Vagina (tissue), 2 donors: ENCODE results near the gene CRELD2. TPM values are rescaled to one million over a fixed set of nuclear protein-coding genes. Genes with fewer than 3 reads are reported as not detected.

ENCODE experiments used
- DNase-seq, 2 donors: peaks; one replicate each; pipeline ENCODE4 v3.0.0-alpha.2; 2017; ENCODE audit errors: extremely low spot score in 2 of 2
- H3K27ac ChIP-seq: fragments of 200-600 bp; sonication (generic); one replicate; pipeline ENCODE4 v1.5.1; 2019
- H3K27me3 ChIP-seq: fragments of 200-600 bp; sonication (generic); one replicate; pipeline ENCODE4 v1.5.1; 2019
- H3K36me3 ChIP-seq, 2 donors: fragments of 200-600 bp; sonication (generic); one replicate each; pipeline ENCODE4 v1.5.1; 2017 to 2019
- H3K4me1 ChIP-seq: fragments of 200-600 bp; sonication (generic); one replicate; pipeline ENCODE4 v1.5.1; 2019
- H3K4me3 ChIP-seq, 2 donors: fragments of 200-600 bp; sonication (generic); 1 replicate in 1 of 2; 2 replicates in 1 of 2; pipeline ENCODE4 v1.5.1; 2016 to 2019
- H3K9me3 ChIP-seq: fragments of 200-600 bp; sonication (generic); one replicate; pipeline ENCODE4 v1.5.1; 2019
- POLR2A ChIP-seq, 2 donors: fragments of 450-650 bp; IDR thresholded peaks; one replicate each; pipeline ENCODE4 v1.6.1; 2017; ENCODE audit warnings: antibody characterized with exemption in 2 of 2, mild to moderate bottlenecking in 2 of 2, moderate library complexity in 2 of 2
- POLR2AphosphoS5 ChIP-seq, 2 donors: sonication (generic); formaldehyde crosslinking; IDR thresholded peaks; one replicate each; pipeline ENCODE4 v1.9.0; 2017; ENCODE audit warnings: antibody characterized with exemption in 2 of 2, mild to moderate bottlenecking in 2 of 2, low read depth in 1 of 2; ENCODE audit not compliant: insufficient read depth in 1 of 2
- intact Hi-C: fragments of 100-400 bp; cut with DNase I; formaldehyde crosslinking; loops from one replicate; pipeline ENCODE4 v1.15.1; 2023
- total RNA-seq: library from RNA; depleted of rRNA; stranded (reverse); fragments of >200 nt; gene quantifications from one replicate; pipeline ENCODE4 v1.2.3, GENCODE V29; 2016
- TF ChIP-seq, protein P1 (sequence below), 3 experiments: fragments of 450-650 bp in 2 of 3; fragments of 200-600 bp in 1 of 3; sonication (generic) in 1 of 3; IDR thresholded peaks; one replicate each; pipeline ENCODE4 v1.5.1; 2017 to 2019; ENCODE audit warnings: antibody characterized with exemption in 3 of 3, mild to moderate bottlenecking in 2 of 3, moderate library complexity in 2 of 3

Gene CRELD2
- total RNA-seq, 1 donor from 2014 or later: 34.4 TPM

DNA sequence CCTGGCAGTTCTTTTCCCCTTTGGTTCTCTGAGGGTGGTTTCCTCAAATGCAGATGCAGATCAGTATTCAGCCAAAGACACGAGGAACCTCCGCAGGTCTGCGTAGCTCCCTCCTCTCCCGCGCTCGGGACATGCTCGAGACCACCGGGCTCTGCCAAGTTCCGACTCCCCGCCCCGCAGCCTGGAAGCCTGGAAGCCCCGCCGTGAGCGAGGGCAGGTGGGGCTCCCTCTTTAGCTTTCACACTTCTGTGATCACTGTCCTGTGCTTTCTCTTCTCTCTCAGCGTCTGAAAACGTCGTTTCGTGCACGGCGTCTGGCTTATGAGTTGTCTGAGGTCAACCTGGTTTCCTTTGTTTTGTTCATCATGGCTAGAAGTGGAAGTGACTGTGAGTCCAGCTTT lies 38.2 kb upstream of the CRELD2 start:
- Histone ChIP-seq H3K36me3 (peaks cover 0 to 12% of the 10 kb centered on the region in 2 donors), H3K27me3 (no peaks in the 10 kb centered on the region), H3K4me3 (no peak overlapping the region), H3K27ac (no peak overlapping the region), H3K4me1 (no peaks in the 10 kb centered on the region), H3K9me3 (no peaks in the 10 kb centered on the region)
- TF ChIP-seq, protein P1, sequence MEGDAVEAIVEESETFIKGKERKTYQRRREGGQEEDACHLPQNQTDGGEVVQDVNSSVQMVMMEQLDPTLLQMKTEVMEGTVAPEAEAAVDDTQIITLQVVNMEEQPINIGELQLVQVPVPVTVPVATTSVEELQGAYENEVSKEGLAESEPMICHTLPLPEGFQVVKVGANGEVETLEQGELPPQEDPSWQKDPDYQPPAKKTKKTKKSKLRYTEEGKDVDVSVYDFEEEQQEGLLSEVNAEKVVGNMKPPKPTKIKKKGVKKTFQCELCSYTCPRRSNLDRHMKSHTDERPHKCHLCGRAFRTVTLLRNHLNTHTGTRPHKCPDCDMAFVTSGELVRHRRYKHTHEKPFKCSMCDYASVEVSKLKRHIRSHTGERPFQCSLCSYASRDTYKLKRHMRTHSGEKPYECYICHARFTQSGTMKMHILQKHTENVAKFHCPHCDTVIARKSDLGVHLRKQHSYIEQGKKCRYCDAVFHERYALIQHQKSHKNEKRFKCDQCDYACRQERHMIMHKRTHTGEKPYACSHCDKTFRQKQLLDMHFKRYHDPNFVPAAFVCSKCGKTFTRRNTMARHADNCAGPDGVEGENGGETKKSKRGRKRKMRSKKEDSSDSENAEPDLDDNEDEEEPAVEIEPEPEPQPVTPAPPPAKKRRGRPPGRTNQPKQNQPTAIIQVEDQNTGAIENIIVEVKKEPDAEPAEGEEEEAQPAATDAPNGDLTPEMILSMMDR (IDR thresholded peaks at IDR 0.05): no peak
- TF ChIP-seq POLR2A (IDR thresholded peaks at IDR 0.05) (no peak), POLR2AphosphoS5 (IDR thresholded peaks at IDR 0.05; ENCODE audit: insufficient read depth in 1 of 2, low read depth in 1 of 2) (no peak)
- intact Hi-C loops: no loop called here
- DNase-seq: no peak

DNA sequence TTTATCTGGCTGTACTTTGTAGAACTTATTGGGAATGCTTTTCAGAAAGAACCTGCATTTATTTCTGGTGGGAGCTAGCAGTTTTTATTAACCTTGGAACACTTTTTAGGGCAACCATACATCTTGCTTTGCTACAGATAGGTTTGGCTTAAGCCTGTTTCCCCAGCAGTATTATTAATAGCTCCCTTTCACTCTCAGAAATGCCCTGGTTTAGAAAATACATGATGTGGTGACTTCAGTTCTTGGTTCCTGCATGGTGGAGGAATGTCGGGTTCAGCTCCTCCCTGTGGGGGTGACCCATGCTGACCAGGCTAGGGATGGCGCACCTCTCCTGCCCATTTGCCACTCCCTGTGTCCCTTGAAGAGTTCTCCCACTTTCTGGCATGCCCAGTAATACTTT lies 36.6 kb upstream of the CRELD2 start:
- Histone ChIP-seq H3K9me3 (no peaks in the 10 kb centered on the region), H3K36me3 (peaks cover 0 to 27% of the 10 kb centered on the region in 2 donors), H3K4me1 (no peaks in the 10 kb centered on the region), H3K27me3 (no peaks in the 10 kb centered on the region), H3K4me3 (no peak overlapping the region), H3K27ac (no peak overlapping the region)
- no peak for DNase-seq
- TF ChIP-seq, protein P1 (IDR thresholded peaks at IDR 0.05): no peak
- intact Hi-C loops: no loop called here

DNA sequence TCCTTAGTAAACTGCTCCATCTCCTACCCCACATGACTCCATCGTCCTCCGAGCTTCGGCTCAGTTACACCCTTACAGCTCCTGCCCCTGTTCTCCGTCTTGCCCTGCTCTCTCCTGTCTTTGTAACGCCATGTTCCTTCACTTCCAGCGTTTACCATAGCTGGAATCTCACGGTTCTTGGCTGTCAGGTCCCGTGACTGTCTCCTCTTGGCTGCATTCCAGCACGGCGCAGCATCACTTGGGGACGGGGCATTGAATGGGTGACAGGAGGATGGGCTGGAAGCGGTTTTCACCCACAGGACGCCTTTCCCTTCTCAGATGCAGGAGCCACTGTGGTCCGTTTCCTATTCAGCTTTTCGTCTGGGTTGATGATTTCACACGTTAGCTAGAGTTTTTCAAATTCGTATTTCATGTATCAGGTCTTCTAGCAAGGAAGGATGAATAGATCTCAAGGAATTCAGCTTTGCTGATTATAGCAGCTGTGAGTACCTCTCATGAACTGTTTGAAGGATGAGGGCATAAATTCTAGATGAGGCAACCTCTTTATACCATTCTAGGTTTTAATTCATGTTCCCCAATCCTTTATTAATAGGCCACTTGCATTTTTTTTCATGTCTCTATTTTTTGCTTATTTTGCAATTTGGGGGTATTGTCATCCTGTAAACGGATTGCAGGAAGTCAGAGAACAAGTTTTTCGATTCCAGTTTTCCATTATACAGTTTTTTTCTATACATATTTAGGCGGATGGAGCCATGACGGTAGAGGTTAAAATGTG lies 35.7 kb upstream of the CRELD2 start:
- H3K27ac ChIP-seq: no peak overlapping the region
- H3K9me3 ChIP-seq: no peaks in the 10 kb centered on the region
- peaks cover 0 to 27% of the 10 kb centered on the region in 2 donors for H3K36me3 ChIP-seq
- no peaks in the 10 kb centered on the region for H3K4me1 ChIP-seq
- no peak for TF ChIP-seq POLR2A (IDR thresholded peaks at IDR 0.05)
- TF ChIP-seq, protein P1 (IDR thresholded peaks at IDR 0.05): no peak
- TF ChIP-seq POLR2AphosphoS5 (IDR thresholded peaks at IDR 0.05; ENCODE audit: insufficient read depth in 1 of 2, low read depth in 1 of 2): no peak
- H3K27me3 ChIP-seq: no peaks in the 10 kb centered on the region
- H3K4me3 ChIP-seq: no peak overlapping the region
- intact Hi-C loops: no loop called here
- no peak for DNase-seq

DNA sequence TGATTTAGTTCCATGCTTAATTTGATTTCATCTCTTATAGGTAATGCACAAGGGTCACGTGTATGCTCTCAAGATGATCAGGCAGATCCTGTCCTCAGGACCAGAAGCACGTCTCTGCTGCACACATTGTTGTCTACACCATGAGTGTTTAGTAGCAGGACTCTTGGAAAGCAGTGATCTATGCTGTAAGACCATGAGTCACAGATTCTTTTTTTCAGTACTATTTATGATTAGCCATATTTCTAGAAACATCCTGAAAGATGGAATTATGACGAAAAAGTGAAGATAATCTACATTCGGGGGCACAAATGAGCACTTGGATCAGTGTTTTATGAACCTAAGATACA lies 35.2 kb upstream of the CRELD2 start:
- no peak for DNase-seq
- intact Hi-C loops: no loop called here
- Histone ChIP-seq H3K27me3 (no peaks in the 10 kb centered on the region), H3K4me1 (no peaks in the 10 kb centered on the region), H3K36me3 (peaks cover 0 to 27% of the 10 kb centered on the region in 2 donors), H3K4me3 (no peak overlapping the region), H3K9me3 (no peaks in the 10 kb centered on the region), H3K27ac (no peak overlapping the region)
- TF ChIP-seq POLR2AphosphoS5 (IDR thresholded peaks at IDR 0.05; ENCODE audit: insufficient read depth in 1 of 2, low read depth in 1 of 2): no peak
- TF ChIP-seq, protein P1 (IDR thresholded peaks at IDR 0.05): no peak
- TF ChIP-seq POLR2A (IDR thresholded peaks at IDR 0.05): no peak

DNA sequence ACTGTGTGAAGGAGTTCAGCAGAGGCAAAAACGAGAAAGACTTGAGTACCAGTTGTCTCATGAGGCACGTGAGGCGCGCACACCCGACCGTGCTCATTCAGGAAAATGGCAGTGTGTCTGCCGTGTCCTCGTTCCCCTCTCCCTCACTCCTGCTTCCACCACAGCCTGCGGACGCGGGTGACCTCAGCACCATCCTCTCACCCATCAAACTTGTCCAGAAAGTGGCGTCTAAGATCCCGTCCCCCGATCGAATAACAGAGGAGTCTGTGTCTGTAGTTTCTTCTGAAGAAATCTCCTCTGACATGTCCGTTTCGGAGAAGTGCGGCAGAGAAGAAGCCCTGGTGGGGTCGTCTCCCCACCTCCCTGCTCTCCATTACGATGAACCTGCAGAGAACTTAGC lies 34.4 kb upstream of the CRELD2 start:
- Histone ChIP-seq H3K4me3 (no peak overlapping the region), H3K27ac (no peak overlapping the region), H3K27me3 (no peaks in the 10 kb centered on the region), H3K4me1 (no peaks in the 10 kb centered on the region), H3K36me3 (peaks cover 0 to 31% of the 10 kb centered on the region in 2 donors), H3K9me3 (no peaks in the 10 kb centered on the region)
- no peak for DNase-seq
- intact Hi-C loops: no loop called here
- TF ChIP-seq POLR2A (IDR thresholded peaks at IDR 0.05) (no peak), POLR2AphosphoS5 (IDR thresholded peaks at IDR 0.05; ENCODE audit: insufficient read depth in 1 of 2, low read depth in 1 of 2) (no peak)
- TF ChIP-seq, protein P1 (IDR thresholded peaks at IDR 0.05): no peak
